ENCODE data around the gene RABGAP1L.

DNA sequence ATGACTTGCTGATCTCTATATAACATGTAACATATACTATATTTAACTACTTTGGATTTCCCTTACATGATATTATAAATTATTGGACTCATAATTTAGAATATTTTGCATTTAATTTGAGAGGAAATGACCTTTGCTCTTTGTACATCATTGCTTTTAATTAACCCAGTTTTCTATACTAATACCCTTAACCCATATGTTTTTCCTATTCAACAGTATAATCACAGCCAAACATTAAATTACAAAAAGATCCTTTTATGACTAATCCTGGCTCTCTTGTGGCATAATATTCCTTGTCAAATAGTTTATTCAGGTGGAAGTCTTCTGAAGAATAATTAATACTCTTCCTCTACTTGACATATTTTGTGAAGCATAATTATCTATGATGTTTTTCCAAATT, 232.4 kb downstream of the RABGAP1L start:
- TF ChIP-seq, protein P1, sequence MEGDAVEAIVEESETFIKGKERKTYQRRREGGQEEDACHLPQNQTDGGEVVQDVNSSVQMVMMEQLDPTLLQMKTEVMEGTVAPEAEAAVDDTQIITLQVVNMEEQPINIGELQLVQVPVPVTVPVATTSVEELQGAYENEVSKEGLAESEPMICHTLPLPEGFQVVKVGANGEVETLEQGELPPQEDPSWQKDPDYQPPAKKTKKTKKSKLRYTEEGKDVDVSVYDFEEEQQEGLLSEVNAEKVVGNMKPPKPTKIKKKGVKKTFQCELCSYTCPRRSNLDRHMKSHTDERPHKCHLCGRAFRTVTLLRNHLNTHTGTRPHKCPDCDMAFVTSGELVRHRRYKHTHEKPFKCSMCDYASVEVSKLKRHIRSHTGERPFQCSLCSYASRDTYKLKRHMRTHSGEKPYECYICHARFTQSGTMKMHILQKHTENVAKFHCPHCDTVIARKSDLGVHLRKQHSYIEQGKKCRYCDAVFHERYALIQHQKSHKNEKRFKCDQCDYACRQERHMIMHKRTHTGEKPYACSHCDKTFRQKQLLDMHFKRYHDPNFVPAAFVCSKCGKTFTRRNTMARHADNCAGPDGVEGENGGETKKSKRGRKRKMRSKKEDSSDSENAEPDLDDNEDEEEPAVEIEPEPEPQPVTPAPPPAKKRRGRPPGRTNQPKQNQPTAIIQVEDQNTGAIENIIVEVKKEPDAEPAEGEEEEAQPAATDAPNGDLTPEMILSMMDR (IDR thresholded peaks at IDR 0.05; ENCODE audit: low read depth, low read length), result no peak
- TF ChIP-seq POLR2A (IDR thresholded peaks at IDR 0.05; ENCODE audit: extremely low read depth, insufficient read length), result no peak
- TF ChIP-seq, protein P2, sequence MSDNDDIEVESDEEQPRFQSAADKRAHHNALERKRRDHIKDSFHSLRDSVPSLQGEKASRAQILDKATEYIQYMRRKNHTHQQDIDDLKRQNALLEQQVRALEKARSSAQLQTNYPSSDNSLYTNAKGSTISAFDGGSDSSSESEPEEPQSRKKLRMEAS (IDR thresholded peaks at IDR 0.05; ENCODE audit: low read depth, low read length), result no peak
- no peak for TF ChIP-seq MYC (IDR thresholded peaks at IDR 0.05; ENCODE audit: low read depth, low read length)
